Activated CD4-positive, CD25-positive, alpha-beta regulatory T cell treated with anti-CD3 and anti-CD28 coated beads, Interleukin-2, amount 50 U/mL, for 16 hours (primary cell): ENCODE data around the gene IFNG.
"Not testable (repeated sequence)": the region's sequence is repeated elsewhere in the genome, so short reads cannot be mapped to it uniquely, and the experiment has no call there.

Source experiments
- DNase-seq: peaks from one replicate; pipeline ENCODE4 v3.0.0-alpha.2; 2020; ENCODE audit warnings: low read depth, low spot score

The IFNG gene

DNA sequence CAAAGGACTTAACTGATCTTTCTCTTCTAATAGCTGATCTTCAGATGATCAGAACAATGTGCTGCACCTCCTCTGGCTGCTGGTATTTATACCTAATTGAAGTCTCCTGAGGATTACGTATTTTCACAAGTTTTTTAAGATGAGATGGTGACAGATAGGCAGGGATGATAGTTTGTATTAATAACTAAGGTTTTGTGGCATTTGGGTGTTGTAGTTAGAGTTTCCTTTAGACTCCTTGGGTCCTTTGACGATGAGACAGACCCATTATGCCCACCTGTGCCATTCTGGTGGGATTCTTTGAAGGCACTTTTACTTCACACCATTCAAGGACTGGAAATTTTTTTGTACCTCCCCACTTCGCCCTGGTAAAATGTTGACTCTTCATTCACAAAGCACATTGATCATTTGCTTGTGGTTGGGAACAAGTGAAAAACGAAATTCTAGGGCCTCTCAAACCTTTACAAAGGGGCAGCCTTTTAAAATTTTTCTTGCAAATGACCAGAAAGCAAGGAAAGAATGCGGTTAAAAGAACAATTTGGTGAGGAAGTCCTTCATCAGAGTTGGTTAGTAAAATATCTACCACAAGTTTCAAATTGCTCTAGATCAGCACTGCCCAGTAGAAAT lies at the start of gene IFNG:
TSS of gene IFNG (minus strand) at position 60 of the 624 bp plus-strand sequence. CDS start 125 bp downstream, outside the sequence.
- DNase-seq: no peak

DNA sequence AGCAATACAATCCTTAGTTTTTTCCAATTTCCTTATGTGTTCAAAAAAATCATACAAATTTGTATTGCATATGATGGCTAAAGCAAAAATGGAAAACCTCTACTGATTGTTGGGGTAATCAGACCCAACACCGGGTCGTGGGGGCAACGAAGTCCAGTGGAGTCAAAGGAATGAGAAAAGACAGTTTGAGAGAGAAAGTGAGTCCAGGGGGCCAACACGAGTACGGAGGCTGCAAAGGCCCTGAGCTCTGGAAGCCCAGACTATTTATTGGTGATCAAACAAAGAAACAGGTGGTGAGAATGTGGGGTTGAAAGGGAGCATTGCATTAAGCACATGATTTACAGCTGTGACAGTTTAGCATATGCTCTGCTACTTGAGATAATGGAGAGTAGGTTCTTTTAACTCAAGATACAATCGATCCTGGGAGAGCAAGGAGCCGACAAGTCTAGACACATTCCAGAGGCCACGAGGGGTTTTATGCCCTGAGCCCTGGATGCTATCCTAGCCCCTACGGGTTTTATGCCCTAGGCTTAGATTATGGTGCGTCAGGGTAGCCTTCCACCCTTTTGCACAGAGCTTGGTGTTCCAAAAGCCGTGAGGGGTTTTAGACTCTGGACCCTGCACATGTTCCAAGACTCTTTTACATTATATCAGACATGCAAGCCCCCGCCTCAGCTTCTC lies 49.6 kb upstream of the IFNG start:
- not testable (repeated sequence) for DNase-seq

DNA sequence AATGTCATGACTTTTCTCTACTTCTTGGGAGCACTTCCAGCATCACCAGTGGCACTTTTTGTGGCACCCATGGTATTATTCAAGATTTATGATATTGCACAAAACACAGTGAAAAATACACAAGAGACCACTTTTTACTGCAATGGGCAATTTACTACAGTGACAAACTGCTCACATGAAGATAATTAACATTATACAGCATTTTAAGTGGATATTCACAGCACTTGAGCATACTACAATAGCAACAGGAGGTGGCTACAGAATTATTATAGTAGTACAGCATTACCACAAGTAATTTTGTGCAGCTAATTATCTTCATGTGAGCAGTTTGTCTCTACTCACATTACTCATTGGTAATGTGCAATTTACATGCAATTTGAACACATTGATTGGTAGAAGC lies 47.7 kb upstream of the IFNG start:
- DNase-seq: no peak

DNA sequence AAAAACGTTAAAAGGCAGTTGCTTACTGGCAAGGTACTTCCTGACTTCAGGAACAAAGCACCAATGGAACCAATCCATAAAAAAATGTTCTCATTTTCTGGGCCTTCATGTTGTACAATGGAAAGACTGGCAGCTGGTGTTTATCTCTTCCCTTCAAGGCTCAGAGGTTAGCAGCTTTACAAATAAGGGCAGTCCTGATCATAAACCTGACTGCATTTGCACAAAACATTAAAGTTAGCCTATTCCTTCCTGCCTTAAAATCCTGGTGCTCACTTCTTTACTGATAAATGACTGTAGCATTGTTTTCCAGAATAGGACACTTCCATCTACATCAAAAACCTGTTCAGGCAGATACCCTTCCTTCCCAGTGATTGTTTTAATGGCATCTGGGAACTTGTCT lies 46.9 kb upstream of the IFNG start:
- DNase-seq: no peak

DNA sequence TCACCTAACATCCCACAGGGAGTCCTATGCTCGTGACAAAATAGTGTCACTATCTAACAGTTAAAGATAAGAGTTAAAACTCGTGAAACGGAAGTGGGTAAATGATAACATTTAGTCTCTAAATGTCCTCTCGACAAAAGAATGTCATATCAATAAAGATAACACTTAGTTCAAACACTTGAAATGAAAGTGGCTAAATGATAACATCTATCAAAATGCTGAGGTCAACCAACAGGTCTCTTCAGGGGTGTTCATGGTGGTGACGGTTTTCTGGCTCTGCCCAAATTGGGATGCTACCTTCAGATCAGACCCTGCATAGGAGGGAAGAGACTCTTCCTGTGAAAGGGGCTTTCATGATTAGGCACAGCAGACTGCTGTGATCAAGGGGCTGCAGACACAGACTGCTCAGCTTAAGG lies 43.9 kb upstream of the IFNG start:
- no peak for DNase-seq

DNA sequence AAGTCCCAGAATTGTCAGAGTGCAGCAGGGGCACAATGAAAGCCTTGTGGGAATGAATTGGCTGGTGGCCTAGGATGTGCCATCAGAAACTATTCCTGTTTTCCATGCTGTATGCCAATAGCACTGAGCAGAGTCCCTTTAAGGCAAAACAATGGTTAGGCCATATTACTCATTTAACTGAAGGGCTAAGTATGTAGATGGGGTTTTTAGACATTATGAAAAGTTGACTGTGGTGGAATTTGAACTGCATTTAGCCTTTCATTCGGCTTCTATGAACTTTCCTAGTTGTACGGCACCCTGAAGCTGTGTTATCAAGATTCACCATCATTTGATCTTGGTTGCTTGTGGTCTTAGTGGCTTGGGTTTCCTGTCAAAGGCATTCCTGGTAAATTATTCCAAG lies 41.3 kb upstream of the IFNG start:
- DNase-seq: no peak

DNA sequence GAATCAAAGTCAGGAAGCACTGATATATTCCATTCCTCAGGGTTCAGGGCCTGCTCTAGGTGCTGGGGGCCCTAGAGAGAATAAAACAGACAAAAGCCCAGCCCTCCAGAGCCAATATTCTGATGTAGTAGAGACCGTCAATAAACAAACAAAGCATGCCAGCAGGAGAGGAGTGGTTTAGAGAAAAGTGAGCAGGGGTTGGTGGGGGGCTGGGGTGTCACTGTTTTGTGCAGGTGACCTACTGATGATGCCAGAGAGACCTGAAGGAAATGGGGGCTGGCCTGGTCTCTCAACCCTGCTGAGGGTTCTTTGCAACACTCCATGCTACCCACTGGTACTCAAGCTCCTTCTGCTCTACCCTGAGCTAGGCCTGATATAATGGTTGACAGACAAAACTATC lies 39.6 kb upstream of the IFNG start:
- no peak for DNase-seq

DNA sequence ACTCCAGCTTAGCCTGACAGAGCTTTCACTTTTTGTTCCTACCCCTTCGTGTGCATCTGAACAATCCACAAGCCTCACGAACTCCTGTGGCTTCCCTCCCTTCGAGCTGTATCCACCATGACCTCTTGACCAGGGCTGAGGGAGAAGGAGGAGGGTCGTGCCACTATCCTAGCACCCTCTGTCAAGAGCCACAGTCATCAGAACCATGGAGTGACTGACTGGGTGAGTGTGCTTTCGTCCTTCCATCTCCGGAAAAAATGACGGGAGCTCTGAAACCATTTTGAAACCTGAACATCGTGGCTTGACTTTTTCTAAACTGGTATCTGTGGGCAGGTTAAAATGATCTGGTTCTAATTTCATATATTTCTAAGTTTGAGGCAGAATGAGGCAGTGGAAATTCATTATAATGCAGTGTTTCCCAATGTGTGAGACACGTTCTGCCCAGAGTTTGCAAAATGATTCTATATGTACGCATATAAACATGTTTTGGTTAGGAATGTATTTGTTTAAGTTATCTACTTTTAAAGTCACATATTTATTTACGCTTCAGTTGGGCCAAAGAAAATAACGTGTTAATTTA lies 39.1 kb upstream of the IFNG start:
- DNase-seq: no peak

DNA sequence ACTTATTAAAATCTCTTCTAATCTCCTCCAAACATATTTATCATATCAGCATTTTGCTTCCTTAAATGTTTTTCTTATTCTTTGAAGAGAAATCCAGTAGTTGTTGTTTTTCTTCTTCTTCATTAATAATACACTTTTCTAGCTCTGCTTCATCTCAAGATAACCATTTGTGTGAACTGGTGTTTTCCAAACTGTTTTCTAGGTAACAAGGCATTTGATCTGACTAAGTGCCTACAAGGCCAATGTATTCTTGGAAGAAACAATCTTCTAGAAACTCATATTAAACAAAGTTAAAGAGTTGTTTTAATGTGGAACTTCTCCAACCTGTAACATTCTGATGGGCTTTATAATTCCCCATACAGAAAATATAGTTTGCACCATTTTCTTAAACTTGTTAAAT lies 30.8 kb upstream of the IFNG start:
- DNase-seq: no peak

DNA sequence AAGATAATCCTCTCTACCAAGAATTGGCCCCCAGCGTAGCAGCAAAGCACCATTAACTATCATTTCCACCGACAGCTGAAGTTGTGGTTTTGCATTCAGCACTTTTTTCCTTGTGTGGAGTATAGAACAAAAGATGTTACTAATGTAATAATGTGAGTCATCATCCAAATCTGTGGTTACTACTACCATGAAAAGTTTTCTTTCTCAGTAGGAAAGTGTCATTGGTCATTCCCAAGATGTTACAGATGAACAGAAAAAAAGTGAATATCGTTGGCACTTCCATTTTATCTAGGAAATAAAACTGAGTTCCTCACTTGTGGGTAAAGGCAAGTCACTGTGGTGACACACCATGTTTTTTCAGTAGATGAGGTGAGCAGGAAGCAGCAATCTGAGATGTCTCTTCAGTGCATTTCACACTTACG lies 30.3 kb upstream of the IFNG start:
- no peak for DNase-seq

DNA sequence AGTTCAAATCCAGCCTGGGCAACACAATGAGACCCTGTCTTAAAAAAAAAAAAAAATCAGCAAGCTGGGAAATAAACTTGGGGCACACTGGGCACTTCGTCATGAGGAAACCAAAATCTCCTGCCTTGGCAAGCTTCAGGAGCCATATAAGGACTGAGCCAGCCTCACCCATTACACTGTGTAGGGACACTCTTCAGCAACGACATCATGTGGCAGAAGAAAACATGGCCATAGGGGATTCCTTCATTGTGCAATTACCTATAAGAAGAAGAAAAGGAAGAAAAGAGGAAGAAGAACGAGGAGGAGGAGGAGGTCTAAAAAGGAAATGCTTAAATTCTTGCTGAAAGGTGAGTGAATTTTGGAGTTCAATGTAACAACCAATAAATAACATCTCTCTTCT lies 26.1 kb upstream of the IFNG start:
- DNase-seq: no peak

DNA sequence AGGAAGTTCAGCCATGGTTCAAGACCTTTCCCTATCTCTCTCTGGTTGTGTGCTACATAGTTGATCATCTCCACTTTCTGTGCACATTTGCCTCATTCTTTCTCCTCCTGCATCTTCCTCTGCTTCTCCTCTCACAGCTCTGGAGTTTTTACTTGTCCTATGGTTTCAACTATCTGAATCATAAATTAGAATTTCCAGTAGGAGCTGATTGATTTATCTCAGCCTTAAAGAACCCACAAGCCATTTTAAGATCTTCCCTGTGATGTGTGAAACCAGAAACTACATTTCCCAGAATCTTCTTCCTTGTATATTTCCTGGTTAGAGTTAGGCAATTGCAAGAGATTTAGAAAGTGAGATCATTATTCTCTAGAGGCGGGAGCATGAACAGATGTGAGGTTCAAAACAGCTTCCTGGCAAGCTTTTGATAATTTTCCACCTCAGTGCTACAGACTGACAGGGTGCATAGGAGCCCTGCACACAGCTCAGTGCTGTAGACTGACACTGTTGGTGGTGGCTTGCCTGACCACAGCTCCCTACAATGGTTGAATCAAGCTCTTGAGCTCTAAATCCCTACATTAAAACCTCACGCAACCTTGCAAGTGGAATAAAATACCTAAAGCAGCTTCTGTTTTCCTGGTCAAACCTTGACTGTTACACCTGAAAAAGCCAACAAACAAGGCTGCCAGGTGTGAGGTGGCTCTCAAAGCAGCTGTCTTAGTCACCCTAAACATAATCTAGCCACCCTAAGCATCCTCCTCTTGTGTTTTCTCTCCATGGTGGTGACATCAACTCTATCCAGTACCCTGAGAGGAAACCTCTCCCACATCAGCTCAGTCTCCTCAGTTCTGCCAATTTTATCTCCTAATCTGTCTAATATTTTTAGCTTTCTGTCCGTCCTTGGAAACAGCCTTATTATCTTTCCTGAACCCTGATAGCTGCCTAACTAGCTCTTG lies 21.5 kb upstream of the IFNG start:
- no peak for DNase-seq

DNA sequence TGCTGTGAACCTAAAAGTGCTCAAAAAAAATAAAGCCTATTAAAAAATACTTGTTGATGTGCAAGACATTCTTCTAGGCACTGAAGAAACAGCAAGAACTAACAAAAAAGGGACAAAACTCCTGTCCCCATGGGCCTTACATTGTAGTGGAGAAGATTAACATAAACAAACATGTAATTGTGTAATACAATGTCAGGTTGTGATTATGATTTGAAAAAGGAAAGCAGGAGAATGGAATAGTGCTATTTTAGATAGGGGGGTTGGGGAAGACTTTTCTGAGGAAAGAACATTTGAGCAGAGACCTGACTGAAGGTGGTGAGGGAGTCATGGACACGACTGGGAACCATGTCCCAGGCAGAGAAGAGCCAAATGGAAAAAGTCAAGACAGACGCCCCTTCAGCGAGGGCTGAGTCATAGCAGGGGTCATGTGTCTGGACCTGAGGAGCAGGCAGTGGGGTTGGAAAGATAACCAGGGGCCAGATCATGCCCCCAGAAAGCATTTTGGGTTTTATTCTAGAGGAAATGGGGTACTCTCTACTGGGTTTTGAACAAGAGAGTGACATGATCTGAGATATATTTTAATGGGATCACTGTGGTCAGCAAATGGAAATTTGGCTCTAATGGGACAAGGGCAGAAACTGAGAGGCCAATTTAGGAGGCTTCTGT lies 19.4 kb upstream of the IFNG start:
- DNase-seq: no peak

DNA sequence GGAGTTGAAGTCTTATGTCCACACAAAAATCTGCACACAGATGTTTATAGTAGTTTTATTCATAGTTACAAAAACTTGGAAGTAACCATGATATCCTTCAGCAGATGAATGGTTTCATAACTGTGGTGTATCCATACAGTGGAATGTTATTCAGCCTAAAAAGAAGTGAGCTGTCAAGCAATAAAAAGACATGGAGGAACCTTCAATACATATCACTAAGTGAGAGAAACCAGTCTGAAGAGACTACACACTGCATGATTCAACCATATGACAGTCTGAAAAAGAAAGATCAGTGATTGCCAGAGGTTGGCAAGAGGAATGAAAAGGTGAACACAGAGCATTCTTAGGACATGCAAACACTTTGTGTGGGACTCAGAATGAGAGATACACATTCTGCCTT lies 18.6 kb upstream of the IFNG start:
- no peak for DNase-seq

DNA sequence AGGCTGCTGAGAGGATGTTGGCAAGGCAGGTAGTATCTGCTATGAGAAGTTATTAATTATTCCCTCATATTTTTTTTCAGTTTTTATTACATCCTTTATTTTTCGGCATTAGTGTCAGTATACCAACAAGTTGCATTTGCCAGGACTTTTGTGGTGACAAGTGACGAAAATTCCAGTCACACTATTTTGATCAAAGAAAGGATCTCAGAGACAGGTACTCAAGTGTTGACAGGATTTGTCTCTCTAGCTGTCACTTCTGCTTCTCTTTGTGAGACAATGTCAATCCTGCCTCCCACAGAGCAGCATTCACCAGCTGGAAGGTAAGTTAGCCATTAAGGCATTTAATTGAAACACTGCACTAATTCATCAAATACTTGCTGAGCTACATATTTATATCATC lies 18.0 kb upstream of the IFNG start:
- DNase-seq: no peak

DNA sequence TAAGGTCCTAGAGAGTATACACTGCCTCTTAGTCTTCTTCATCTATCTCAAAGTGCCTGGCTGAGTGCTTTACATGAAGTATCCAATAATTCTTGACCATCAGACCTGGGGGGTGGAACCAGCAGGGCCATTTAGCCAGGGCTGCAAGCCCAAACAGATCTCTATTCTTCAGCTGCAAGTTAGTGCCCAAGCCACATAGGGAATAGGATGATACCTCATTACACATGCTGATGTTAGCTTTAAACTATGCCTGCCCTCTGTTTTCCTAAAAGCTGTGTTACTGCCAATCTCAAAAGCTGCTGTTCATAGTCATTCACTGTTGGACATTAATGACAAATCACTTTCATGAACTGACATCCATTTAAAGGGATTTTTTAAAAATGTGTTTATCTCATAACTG lies 16.7 kb upstream of the IFNG start:
- DNase-seq: no peak

DNA sequence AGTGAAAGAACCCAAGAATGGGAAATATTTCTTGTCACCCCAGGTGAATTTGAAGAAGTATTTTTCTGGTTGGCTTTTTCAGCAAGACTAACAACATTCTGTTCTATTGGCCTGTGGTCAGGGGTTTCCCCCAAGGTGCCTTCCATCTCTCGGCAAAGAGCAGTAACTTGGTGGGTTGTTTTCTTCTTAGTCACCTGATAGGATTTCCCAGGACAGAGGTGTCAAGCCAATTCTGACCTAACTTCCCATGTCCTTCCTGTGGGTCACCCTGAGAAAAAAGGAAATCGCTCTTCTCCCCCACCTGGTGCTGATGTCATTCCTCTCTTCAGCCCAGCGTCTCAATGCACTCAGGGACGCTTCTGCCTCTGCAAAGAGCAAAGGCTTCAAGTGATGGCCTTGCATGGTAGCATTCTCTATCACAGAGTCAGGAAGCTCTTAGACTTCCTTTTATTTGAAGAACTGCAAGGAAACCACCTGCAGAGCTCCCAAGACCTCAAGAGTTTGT lies 16.1 kb upstream of the IFNG start:
- peak; percentile 26 for DNase-seq

DNA sequence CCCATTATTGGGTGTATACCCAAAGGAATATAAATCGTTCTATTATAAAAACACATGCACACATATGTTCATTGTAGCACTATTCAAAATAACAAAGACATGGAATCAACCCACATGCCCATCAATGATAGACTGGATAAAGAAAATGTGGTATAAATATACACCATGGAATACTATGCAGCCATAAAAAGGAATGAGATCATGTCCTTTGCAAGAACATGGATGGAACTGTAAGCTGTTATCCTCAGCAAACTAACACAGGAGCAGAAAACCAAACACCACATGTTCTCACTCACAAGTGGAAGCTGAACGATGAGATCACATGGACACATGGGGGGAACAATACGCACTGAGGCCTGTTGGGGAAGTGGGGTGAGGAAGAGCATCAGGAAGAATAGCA lies 15.2 kb upstream of the IFNG start:
- DNase-seq: not testable (repeated sequence)

DNA sequence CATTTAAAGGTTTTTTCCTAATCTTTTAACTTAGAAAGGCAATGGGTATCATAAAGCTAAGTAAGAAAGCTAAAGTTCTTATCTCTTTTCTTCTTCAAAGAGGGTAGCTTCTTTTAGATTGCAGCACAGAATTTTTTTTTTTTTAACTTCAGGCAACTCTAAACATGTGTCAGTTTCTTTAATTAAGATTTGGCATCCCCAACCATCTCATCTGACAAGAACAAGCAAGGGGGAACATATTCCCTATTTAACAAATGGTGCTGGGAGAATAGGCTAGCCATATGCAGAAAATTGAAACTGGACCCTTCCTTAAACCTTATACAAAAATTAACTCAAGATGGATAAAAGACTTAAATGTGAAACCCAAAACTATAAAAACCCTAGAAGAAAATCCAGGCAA lies 14.3 kb upstream of the IFNG start:
- no peak for DNase-seq

DNA sequence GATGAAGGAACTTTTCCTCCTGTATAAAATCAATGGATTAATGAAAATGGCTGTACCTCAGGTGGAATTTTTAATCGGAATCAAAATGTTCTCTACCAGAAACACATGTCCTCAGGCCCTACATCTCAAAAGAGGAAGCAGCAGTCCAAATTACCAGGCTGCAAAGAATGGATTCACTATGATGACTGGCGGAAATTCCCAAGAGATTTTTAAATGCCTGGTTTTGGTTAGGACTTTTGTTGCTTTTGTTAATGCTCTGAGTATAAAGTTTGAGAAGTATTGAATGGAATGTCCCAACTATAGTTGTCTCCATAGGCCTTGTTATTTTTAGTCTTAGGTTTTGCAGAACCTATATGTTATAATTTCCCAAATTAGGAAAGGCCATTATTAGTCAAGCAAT lies 11.2 kb upstream of the IFNG start:
- DNase-seq: no peak

DNA sequence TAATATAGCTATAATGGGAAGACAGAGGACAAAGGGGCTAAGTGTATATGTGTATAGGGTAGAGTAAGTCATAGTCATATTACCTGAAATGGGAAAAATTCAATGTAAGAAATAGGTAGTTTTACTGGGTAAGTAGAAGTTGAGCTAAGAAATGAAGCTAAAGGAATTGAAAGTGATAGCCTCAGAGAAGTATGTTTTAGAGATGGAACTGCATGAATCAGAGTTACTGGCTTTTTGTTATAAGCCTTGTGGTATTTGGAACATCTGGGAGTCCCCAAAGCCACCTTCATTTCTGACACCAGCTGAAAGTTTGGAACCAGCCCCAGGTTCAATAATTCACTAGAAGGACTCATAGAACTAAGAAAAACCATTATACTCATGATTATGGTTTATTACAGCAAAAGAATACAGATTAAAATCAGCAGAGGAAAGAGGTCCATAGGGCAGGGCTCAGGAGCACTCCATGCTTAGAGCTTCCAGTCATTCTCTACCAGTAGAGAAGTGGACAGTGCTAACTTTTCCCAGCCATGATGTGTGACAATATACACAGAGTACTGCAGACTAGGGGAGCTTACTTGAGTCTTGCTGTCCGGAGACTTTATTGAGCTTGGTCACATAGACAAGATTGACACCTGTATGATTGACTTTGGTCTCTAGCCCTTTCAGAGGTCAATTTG lies 9.8 kb upstream of the IFNG start:
- DNase-seq: no peak
